Parathyroid adenoma (tissue), 2 donors: ENCODE data around the gene REC8.

ENCODE experiments used
- H2AFZ ChIP-seq: fragments of 300-600 bp; sonication (generic); one replicate; pipeline ENCODE4 v1.7.0; 2017; ENCODE audit warnings: antibody characterized with exemption, mild to moderate bottlenecking
- H3K27ac ChIP-seq: fragments of 300-600 bp; sonication (generic); one replicate; pipeline ENCODE4 v1.7.0; 2017
- H3K27me3 ChIP-seq: fragments of 300-600 bp; sonication (generic); one replicate; pipeline ENCODE4 v1.7.0; 2017; ENCODE audit warnings: low read length; ENCODE audit not compliant: control insufficient read depth, insufficient read depth
- H3K36me3 ChIP-seq: fragments of 300-600 bp; sonication (generic); one replicate; pipeline ENCODE4 v1.7.0; 2017; ENCODE audit warnings: low read length; ENCODE audit not compliant: control insufficient read depth, insufficient read depth
- H3K4me1 ChIP-seq: fragments of 300-600 bp; sonication (generic); one replicate; pipeline ENCODE4 v1.7.0; 2017; ENCODE audit warnings: control low read depth
- H3K4me2 ChIP-seq: fragments of 300-600 bp; sonication (generic); one replicate; pipeline ENCODE4 v1.7.0; 2017; ENCODE audit warnings: low read length
- H3K4me3 ChIP-seq: fragments of 300-600 bp; sonication (generic); one replicate; pipeline ENCODE4 v1.7.0; 2017; ENCODE audit warnings: low read depth, low read length
- H3K79me2 ChIP-seq: fragments of 300-600 bp; sonication (generic); one replicate; pipeline ENCODE4 v1.7.0; 2017; ENCODE audit warnings: control low read depth
- H3K9ac ChIP-seq: fragments of 300-600 bp; sonication (generic); one replicate; pipeline ENCODE4 v1.7.0; 2017; ENCODE audit warnings: mild to moderate bottlenecking
- H3K9me3 ChIP-seq: fragments of 300-600 bp; sonication (generic); one replicate; pipeline ENCODE4 v1.7.0; 2017; ENCODE audit warnings: low read length; ENCODE audit not compliant: control insufficient read depth
- TF ChIP-seq, protein P1 (sequence below): fragments of 300-600 bp; sonication (generic); IDR thresholded peaks from one replicate; pipeline ENCODE4 v1.7.0; 2017; ENCODE audit warnings: antibody characterized with exemption, mild to moderate bottlenecking
- donor health status: primary hyperparathyroidism.

The REC8 gene

DNA sequence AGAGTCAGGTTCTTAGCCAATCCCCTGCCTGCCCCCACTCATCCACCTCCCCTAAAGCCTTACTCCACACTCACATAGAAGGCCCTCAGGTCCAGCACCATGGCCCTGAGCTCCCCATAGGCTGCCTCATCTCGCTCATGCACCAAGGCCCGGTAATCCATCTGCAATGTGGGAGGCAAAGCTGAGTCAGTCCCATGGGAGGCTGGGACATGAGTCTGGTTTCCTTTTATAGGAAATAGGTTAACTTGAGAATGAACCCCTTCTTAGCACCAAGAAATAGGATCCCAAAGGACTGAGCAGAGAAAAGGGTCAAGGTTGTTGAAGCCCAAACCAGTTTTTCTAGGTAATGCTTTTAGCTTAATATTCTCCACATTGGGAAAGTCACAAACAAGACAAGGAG lies 28.4 kb upstream of the REC8 start:
- Histone ChIP-seq H3K9ac (no peak overlapping the region), H3K36me3 (no peaks in the 10 kb centered on the region), H3K9me3 (no peaks in the 10 kb centered on the region), H3K27ac (no peak overlapping the region), H3K4me2 (no peak overlapping the region), H2AFZ (no peak overlapping the region), H3K79me2 (peaks cover 14% of the 10 kb centered on the region), H3K4me3 (no peak overlapping the region), H3K27me3 (no peaks in the 10 kb centered on the region), H3K4me1 (peaks cover 17% of the 10 kb centered on the region)
- TF ChIP-seq, protein P1, sequence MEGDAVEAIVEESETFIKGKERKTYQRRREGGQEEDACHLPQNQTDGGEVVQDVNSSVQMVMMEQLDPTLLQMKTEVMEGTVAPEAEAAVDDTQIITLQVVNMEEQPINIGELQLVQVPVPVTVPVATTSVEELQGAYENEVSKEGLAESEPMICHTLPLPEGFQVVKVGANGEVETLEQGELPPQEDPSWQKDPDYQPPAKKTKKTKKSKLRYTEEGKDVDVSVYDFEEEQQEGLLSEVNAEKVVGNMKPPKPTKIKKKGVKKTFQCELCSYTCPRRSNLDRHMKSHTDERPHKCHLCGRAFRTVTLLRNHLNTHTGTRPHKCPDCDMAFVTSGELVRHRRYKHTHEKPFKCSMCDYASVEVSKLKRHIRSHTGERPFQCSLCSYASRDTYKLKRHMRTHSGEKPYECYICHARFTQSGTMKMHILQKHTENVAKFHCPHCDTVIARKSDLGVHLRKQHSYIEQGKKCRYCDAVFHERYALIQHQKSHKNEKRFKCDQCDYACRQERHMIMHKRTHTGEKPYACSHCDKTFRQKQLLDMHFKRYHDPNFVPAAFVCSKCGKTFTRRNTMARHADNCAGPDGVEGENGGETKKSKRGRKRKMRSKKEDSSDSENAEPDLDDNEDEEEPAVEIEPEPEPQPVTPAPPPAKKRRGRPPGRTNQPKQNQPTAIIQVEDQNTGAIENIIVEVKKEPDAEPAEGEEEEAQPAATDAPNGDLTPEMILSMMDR: no peak

DNA sequence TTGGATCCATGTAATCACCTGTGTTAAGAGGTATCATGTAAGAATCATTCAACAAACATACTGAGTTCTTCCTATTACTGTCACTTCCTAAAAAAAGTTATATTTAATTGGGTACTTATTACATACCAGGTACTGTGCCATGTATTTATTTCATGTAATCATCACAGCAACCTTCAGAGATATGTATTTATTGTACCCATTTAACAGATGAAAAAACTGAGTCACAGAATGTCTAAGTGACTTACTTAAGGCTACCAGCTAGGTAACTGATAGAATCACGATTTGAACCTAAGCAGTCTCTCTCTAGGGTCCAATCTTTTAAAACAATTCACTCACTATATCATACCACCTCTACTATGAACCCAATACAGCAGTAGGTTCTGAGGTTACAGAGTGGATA lies 27.4 kb upstream of the REC8 start:
- TF ChIP-seq, protein P1: no peak
- H3K9me3 ChIP-seq: no peaks in the 10 kb centered on the region
- no peak overlapping the region for H3K27ac ChIP-seq
- H3K36me3 ChIP-seq: no peaks in the 10 kb centered on the region
- H3K4me1 ChIP-seq: peaks cover 15% of the 10 kb centered on the region
- no peak overlapping the region for H3K9ac ChIP-seq
- no peak overlapping the region for H3K4me2 ChIP-seq
- no peak overlapping the region for H3K4me3 ChIP-seq
- peaks cover 13% of the 10 kb centered on the region for H3K79me2 ChIP-seq
- no peak overlapping the region for H2AFZ ChIP-seq
- no peaks in the 10 kb centered on the region for H3K27me3 ChIP-seq

DNA sequence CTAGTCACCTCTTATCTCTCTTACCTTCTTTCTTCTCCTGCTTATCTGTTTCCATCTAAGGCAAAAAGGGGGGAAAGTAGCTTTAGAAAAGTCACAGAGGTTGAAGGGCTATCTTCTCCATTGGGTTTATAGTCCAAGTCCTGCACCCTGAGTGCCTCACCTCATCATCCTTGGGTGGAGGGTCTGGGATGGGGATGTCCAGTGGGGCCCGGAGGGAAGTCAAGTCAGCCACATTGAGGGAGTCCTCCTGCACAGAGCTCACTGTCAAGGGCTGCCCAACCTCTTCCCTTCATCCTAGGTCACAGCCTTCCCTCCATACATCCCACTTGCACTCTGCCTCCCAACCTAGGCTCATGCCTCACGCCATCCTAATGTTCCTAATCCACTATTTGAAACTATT lies 26.7 kb upstream of the REC8 start:
- peaks cover 18% of the 10 kb centered on the region for H3K79me2 ChIP-seq
- no peak overlapping the region for H3K4me3 ChIP-seq
- H3K9ac ChIP-seq: no peak overlapping the region
- no peaks in the 10 kb centered on the region for H3K27me3 ChIP-seq
- TF ChIP-seq, protein P1: no peak
- H3K9me3 ChIP-seq: no peaks in the 10 kb centered on the region
- peaks cover 14% of the 10 kb centered on the region for H3K4me1 ChIP-seq
- H3K36me3 ChIP-seq: no peaks in the 10 kb centered on the region
- no peak overlapping the region for H2AFZ ChIP-seq
- H3K4me2 ChIP-seq: peak overlapping the region; percentile 65
- H3K27ac ChIP-seq: peak overlapping the region; percentile 93

DNA sequence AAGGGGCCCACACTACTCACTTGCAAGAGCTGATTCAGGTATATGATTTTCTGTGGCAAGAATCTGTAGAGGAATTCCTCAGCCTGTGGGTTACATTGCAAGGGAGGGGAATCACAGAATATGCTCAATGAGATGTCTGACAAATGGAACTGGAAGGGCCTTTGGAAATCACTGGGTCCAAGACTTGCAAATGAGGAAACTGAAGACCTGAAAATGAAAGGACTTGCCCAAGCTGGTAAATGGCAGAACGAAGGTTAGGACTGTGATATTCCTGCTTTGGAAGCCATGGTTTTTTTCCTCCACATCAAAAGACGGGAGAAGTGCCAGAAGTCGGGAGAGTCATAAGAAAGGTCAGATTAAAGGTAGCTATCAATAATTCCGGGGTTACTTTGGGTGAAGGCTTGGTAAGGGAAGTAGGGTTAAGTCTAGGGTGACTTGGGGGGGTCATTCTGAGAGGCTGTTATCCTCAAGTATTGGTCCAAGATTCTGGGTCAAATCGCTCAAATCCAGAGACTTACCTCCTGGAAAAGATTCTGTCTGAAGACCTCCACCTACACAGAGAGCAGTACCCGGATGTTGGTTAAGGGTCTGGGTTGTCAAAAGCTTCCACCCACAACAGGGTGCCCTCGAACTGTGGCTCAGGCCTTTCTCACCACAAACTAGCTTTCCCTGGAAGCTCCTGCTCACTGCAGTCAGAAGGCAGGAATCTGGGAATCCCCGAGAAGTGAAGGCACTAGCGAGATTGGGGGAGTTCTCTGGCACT lies 26.0 kb upstream of the REC8 start:
- H3K27ac ChIP-seq: peak overlapping the region; percentile 93
- peak overlapping the region; percentile 65 for H3K4me2 ChIP-seq
- H3K4me1 ChIP-seq: peaks cover 14% of the 10 kb centered on the region
- no peaks in the 10 kb centered on the region for H3K27me3 ChIP-seq
- no peaks in the 10 kb centered on the region for H3K36me3 ChIP-seq
- peak overlapping the region; percentile 30 for H3K9ac ChIP-seq
- peak overlapping the region; percentile 72 for H3K4me3 ChIP-seq
- H3K79me2 ChIP-seq: peaks cover 18% of the 10 kb centered on the region
- TF ChIP-seq, protein P1: no peak
- peak overlapping the region; percentile 96 for H2AFZ ChIP-seq
- no peaks in the 10 kb centered on the region for H3K9me3 ChIP-seq
